Astrocyte (in vitro differentiated cells and primary cell): Measurements from ENCODE around the gene LTK.

Experiments
- EZH2 ChIP-seq: IDR thresholded peaks from 2 replicates; pipeline ENCODE4 v1.6.1; 2012; ENCODE audit warnings: mild to moderate bottlenecking, low read length, inconsistent platforms; ENCODE audit not compliant: insufficient read depth
- TF ChIP-seq, protein P1 (sequence below): IDR thresholded peaks from 2 replicates; pipeline ENCODE4 v1.5.1; 2011; ENCODE audit warnings: low read depth, mild to moderate bottlenecking, inconsistent platforms, low read length, moderate library complexity; ENCODE audit not compliant: insufficient read depth

DNA sequence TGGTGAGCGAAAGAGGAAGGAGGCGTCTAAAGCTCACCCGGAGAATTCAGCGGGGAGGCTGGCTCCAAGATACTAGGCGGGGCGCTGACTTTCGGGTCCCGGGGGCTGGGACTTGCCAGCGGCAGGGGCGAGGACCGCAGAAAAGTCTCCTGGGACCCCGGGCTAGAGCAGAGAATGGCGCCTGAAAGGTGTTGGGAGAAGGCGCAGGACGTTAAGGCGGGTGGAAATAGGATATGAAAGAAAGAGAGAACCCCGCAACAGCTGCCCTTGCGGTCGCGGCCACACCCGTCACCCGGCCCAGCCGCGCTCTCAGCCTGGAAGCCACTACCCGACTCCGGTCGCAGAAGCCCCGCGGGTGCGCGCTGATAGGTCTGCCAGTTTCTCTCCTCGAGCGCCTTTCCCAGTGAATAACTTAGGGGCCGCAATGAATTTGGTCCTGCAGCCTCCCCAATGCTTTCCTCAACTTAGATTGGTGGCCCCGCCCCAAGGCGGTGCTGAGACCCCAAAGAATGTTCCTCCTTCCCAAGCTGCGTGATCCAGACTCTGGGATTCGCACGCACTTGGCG is 604 bp downstream of the LTK start:
- TF ChIP-seq, protein P1, sequence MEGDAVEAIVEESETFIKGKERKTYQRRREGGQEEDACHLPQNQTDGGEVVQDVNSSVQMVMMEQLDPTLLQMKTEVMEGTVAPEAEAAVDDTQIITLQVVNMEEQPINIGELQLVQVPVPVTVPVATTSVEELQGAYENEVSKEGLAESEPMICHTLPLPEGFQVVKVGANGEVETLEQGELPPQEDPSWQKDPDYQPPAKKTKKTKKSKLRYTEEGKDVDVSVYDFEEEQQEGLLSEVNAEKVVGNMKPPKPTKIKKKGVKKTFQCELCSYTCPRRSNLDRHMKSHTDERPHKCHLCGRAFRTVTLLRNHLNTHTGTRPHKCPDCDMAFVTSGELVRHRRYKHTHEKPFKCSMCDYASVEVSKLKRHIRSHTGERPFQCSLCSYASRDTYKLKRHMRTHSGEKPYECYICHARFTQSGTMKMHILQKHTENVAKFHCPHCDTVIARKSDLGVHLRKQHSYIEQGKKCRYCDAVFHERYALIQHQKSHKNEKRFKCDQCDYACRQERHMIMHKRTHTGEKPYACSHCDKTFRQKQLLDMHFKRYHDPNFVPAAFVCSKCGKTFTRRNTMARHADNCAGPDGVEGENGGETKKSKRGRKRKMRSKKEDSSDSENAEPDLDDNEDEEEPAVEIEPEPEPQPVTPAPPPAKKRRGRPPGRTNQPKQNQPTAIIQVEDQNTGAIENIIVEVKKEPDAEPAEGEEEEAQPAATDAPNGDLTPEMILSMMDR: no peak
- TF ChIP-seq EZH2: no peak
